AML-193 (cell line): ENCODE results near the gene MED13L.
"Not testable (repeated sequence)": the region's sequence is repeated elsewhere in the genome, so short reads cannot be mapped to it uniquely, and the experiment has no call there.

Source experiments
- DNase-seq, 2 experiments: peaks; one replicate each; lab custom pipeline; 2025; lab: John Stamatoyannopoulos, UW

The MED13L gene

GRCh38 chr12:116055895-116056607, 221.4 kb downstream of the MED13L start:
- DNase-seq: no peak

- DNase-seq: no peak
These were observed 223.2 kb downstream of the MED13L start for GRCh38 chr12:116054280-116054679.

- peak; percentile 39 to 58 for DNase-seq
These were observed 223.9 kb downstream of the MED13L start for GRCh38 chr12:116053479-116054200.

- no peak for DNase-seq
These were observed 227.2 kb downstream of the MED13L start for GRCh38 chr12:116050275-116050674.

- DNase-seq: peak; percentile 25 to 28
These were observed 228.6 kb downstream of the MED13L start for GRCh38 chr12:116048879-116049278.

GRCh38 chr12:116046039-116046438, 231.5 kb downstream of the MED13L start:
- no peak for DNase-seq

GRCh38 chr12:116045150-116045549, 232.3 kb downstream of the MED13L start:
- no peak for DNase-seq

- no peak for DNase-seq
These were observed 233.6 kb downstream of the MED13L start for GRCh38 chr12:116043659-116044535.

GRCh38 chr12:116040402-116040801, 237.1 kb downstream of the MED13L start:
- DNase-seq: no peak

GRCh38 chr12:116039081-116039480, 238.4 kb downstream of the MED13L start:
- DNase-seq: no peak

GRCh38 chr12:116037941-116038837, 239.3 kb downstream of the MED13L start:
- no peak for DNase-seq

- no peak for DNase-seq
These were observed 243.7 kb downstream of the MED13L start for GRCh38 chr12:116033765-116034164.

- not testable (repeated sequence) for DNase-seq
These were observed 245.9 kb downstream of the MED13L start for GRCh38 chr12:116031624-116032023.

GRCh38 chr12:116028619-116029018, 248.9 kb downstream of the MED13L start:
- DNase-seq: no peak

GRCh38 chr12:116027551-116027821, 250.0 kb downstream of the MED13L start:
- no peak for DNase-seq

GRCh38 chr12:116026768-116027550, 250.5 kb downstream of the MED13L start:
- DNase-seq: no peak

- no peak for DNase-seq
These were observed 251.1 kb downstream of the MED13L start for GRCh38 chr12:116026346-116026745.

GRCh38 chr12:116024769-116025168, 252.7 kb downstream of the MED13L start:
- no peak for DNase-seq

- DNase-seq: no peak
These were observed 258.1 kb downstream of the MED13L start for GRCh38 chr12:116019415-116019814.

GRCh38 chr12:116018282-116018681, 259.2 kb downstream of the MED13L start:
- DNase-seq: no peak

GRCh38 chr12:116015525-116015924, 262.0 kb downstream of the MED13L start:
- peak; percentile 23 to 51 for DNase-seq
